ENCODE data around the gene ELOVL3. TPM values are rescaled to one million over a fixed set of nuclear protein-coding genes. Genes with fewer than 3 reads are reported as not detected.

Gene ELOVL3
- total and polyA plus RNA-seq, 2 of the 13 experiments (the other 11 are each of a cell fraction or from before 2014, with no cell fraction given), result 0.58 to 0.69 TPM

GRCh38 chr10:102241444-102242117 is 15.5 kb downstream of the ELOVL3 start, which contains the start of gene PITX3 (continued):
- TF ChIP-seq NKX3-1 (CRISPR knock-in tag; IDR thresholded peaks at IDR 0.05), result 0 out of 2 replicates have a peak, but pooled peaks have one; percentile 24
- TF ChIP-seq NFYB (CRISPR knock-in tag; IDR thresholded peaks at IDR 0.05), result peak; percentile 64
- TF ChIP-seq ZBTB46 (CRISPR knock-in tag; IDR thresholded peaks at IDR 0.05; ENCODE audit: borderline replicate concordance), result peak; percentile 31; the same call in 1 of the 2 replicates
- TF ChIP-seq MTERF4 (CRISPR knock-in tag; IDR thresholded peaks at IDR 0.05), result 0 out of 2 replicates have a peak, but pooled peaks have one; percentile 30
- TF ChIP-seq ZNF607 (CRISPR knock-in tag; IDR thresholded peaks at IDR 0.05; ENCODE audit: borderline replicate concordance), result peak; percentile 20; the same call in 1 of the 2 replicates
- TF ChIP-seq ZNF777 (CRISPR knock-in tag; IDR thresholded peaks at IDR 0.05), result peak; percentile 61
- no peak for TF ChIP-seq ZNF503 (CRISPR knock-in tag; IDR thresholded peaks at IDR 0.05)
- peak; percentile 41; the same call in 1 of the 2 replicates for TF ChIP-seq SP5 (CRISPR knock-in tag; IDR thresholded peaks at IDR 0.05; ENCODE audit: borderline replicate concordance, low read depth)
- TF ChIP-seq GATAD1 (CRISPR knock-in tag; IDR thresholded peaks at IDR 0.05), result 0 out of 2 replicates have a peak, but pooled peaks have one; percentile 20
- no peak for TF ChIP-seq SOX13 (IDR thresholded peaks at IDR 0.05)
- TF ChIP-seq SOX13 (CRISPR knock-in tag; conservative IDR thresholded peaks at IDR 0.05 in 1 of 2, IDR thresholded peaks at IDR 0.05 in 1 of 2), result no peak
- TF ChIP-seq ZMYM4 (CRISPR knock-in tag; IDR thresholded peaks at IDR 0.05), result peak; percentile 23
- peak; percentile 87 for TF ChIP-seq HNRNPK (IDR thresholded peaks at IDR 0.05; ENCODE audit: low read depth, low read length, poor library complexity, severe bottlenecking)
- peak in 1 of 2 experiments; percentile 36; a peak in 1 of 4 replicates for TF ChIP-seq POLR2A (IDR thresholded peaks at IDR 0.05; ENCODE audit: insufficient read depth in 1 of 2, low read depth in 2 of 2, low read length in 2 of 2)
- no peak; the same call in 1 of the 2 replicates for TF ChIP-seq SP1 (IDR thresholded peaks at IDR 0.05)
- TF ChIP-seq SP1 (CRISPR knock-in tag; IDR thresholded peaks at IDR 0.05), result peak; percentile 75
- TF ChIP-seq SP2 (CRISPR knock-in tag; IDR thresholded peaks at IDR 0.05), result peak; percentile 53; the same call in 1 of the 2 replicates
- 0 out of 2 replicates have a peak, but pooled peaks have one; percentile 27 for TF ChIP-seq ZNF253 (CRISPR knock-in tag; IDR thresholded peaks at IDR 0.05; ENCODE audit: borderline replicate concordance)
- peak; percentile 26; the same call in 1 of the 2 replicates for TF ChIP-seq ARHGAP35 (CRISPR knock-in tag; IDR thresholded peaks at IDR 0.05; ENCODE audit: borderline replicate concordance)
- 0 out of 2 replicates have a peak, but pooled peaks have one; percentile 36 for TF ChIP-seq ZNF83 (CRISPR knock-in tag; IDR thresholded peaks at IDR 0.05; ENCODE audit: borderline replicate concordance)
- TF ChIP-seq ELF3 (CRISPR knock-in tag; IDR thresholded peaks at IDR 0.05), result 0 out of 2 replicates have a peak, but pooled peaks have one; percentile 21
- TF ChIP-seq PAXIP1 (CRISPR knock-in tag; conservative IDR thresholded peaks at IDR 0.05), result 0 out of 2 replicates have a peak, but pooled peaks have one; percentile 15

Measured in HepG2 (cell line).